Smooth muscle cell (in vitro differentiated cells): ENCODE measurements around the gene MOV10L1. TPM values are rescaled to one million over a fixed set of nuclear protein-coding genes. Genes with fewer than 3 reads are reported as not detected.

Experiments used
- DNase-seq: peaks from one replicate; lab custom pipeline; 2025; ENCODE audit not compliant: unreplicated experiment; lab: John Stamatoyannopoulos, UW
- H2AFZ ChIP-seq: fragments of 200-600 bp; sonication (generic); 2 replicates; pipeline ENCODE4 v1.6.0; 2016; ENCODE audit warnings: antibody characterized with exemption, low read depth, mild to moderate bottlenecking
- H3F3A ChIP-seq: fragments of 200-600 bp; sonication (generic); 2 replicates; pipeline ENCODE4 v1.6.0; 2017; ENCODE audit warnings: antibody characterized with exemption, low read depth
- H3K27ac ChIP-seq: fragments of 200-600 bp; sonication (generic); 2 replicates; pipeline ENCODE4 v1.5.1; 2016; ENCODE audit warnings: low read depth, mild to moderate bottlenecking
- H3K27me3 ChIP-seq: fragments of 200-600 bp; sonication (generic); 2 replicates; pipeline ENCODE4 v1.6.1; 2016; ENCODE audit warnings: low read depth, mild to moderate bottlenecking
- H3K36me3 ChIP-seq: fragments of 200-600 bp; sonication (generic); 2 replicates; pipeline ENCODE4 v1.5.1; 2016; ENCODE audit warnings: low read depth
- H3K4me1 ChIP-seq: fragments of 200-600 bp; sonication (generic); 2 replicates; pipeline ENCODE4 v1.5.1; 2016; ENCODE audit warnings: low read depth
- H3K4me2 ChIP-seq: fragments of 200-600 bp; sonication (generic); 2 replicates; pipeline ENCODE4 v1.6.0; 2016; ENCODE audit warnings: mild to moderate bottlenecking
- H3K4me3 ChIP-seq: fragments of 200-600 bp; sonication (generic); 2 replicates; pipeline ENCODE4 v1.5.1; 2016; ENCODE audit warnings: mild to moderate bottlenecking
- H3K79me2 ChIP-seq: fragments of 200-600 bp; sonication (generic); 2 replicates; pipeline ENCODE4 v1.6.0; 2016; ENCODE audit warnings: low read depth, mild to moderate bottlenecking
- H3K9ac ChIP-seq: fragments of 200-600 bp; sonication (generic); 2 replicates; pipeline ENCODE4 v1.6.0; 2016; ENCODE audit warnings: low read depth
- H3K9me3 ChIP-seq: fragments of 200-600 bp; sonication (generic); replicated peaks from 2 replicates; pipeline ENCODE4 v1.5.1; 2016; ENCODE audit warnings: low read depth
- H4K20me1 ChIP-seq: fragments of 200-600 bp; sonication (generic); 2 replicates; pipeline ENCODE4 v1.6.0; 2016; ENCODE audit warnings: low read depth
- WGBS: methylation state at CpG from one replicate; pipeline ENCODE4 v1.1.7; 2016; ENCODE audit warnings: low lambda C conversion rate; 5-methylcytosine and 5-hydroxymethylcytosine counted together
- polyA plus RNA-seq: library from polyadenylated mRNA; unstranded; fragments of >200 nt; fragmentation: Nextera tagmentation; extraction: Ambion mirVana; gene quantifications from 2 replicates; pipeline ENCODE4 v1.2.1, GENCODE V29; 2016
- total RNA-seq: library from RNA; depleted of rRNA; stranded (reverse); fragments of >200 nt; gene quantifications from 2 replicates; pipeline ENCODE4 v1.2.3, GENCODE V29; 2014
- TF ChIP-seq, protein P1 (sequence below): fragments of 200-600 bp; sonication (generic); IDR thresholded peaks from 2 replicates; pipeline ENCODE4 v1.5.1; 2017; ENCODE audit warnings: borderline replicate concordance, mild to moderate bottlenecking, antibody characterized with exemption; ENCODE audit not compliant: insufficient read depth, poor library complexity, severe bottlenecking

The MOV10L1 gene
- total and polyA plus RNA-seq, 2 experiments from 2014 or later: 0.10 to 0.85 TPM

DNA sequence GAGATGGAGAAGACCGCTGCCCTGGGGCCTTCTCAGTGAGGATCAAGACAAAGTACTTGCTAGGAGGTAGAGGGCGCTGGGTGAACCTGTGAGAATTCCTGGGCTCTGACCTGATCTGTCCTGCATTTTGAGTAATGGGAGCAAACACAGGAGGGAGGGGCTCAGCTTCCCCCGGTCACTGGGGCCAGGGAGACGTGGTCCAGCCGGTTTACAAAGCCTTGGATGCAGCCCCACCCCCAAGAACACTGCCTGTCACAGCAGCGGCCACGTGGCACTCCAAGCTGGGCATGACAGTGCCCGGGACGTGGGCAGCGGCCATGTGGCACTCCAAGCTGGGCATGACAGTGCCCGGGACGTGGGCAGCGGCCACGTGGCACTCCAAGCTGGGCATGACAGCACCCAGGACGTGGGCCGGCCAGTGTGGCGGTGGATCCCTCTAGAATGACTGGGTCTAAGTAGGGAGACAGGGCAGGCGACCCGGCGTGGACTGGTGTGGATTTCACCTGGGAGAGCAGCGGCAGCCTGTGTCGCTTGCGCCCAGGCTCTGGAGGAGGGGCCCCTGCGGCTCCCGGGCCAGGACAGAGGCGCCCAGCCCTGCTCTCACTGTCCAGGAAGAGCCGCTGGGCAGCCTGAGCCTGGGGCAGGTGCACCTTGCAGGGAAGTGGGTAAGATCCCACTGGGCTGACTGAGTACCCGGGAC is 29.2 kb upstream of the MOV10L1 start:
- 87% methylated on average over 27 of the region's 28 CpGs for WGBS
- no peak overlapping the region for H3K4me3 ChIP-seq

GRCh38 chr22:50061141-50061823 is 28.5 kb upstream of the MOV10L1 start:
- Histone ChIP-seq H3K4me1 (peaks cover 6% of the 10 kb centered on the region), H3K4me2 (no peak overlapping the region), H4K20me1 (no peaks in the 10 kb centered on the region), H3K9me3 (no peaks in the 10 kb centered on the region), H2AFZ (no peak overlapping the region), H3F3A (no peaks in the 10 kb centered on the region), H3K4me3 (no peak overlapping the region), H3K9ac (no peak overlapping the region), H3K27me3 (peaks cover 5% of the 10 kb centered on the region), H3K36me3 (no peaks in the 10 kb centered on the region), H3K27ac (no peak overlapping the region), H3K79me2 (no peaks in the 10 kb centered on the region)
- TF ChIP-seq, protein P1, sequence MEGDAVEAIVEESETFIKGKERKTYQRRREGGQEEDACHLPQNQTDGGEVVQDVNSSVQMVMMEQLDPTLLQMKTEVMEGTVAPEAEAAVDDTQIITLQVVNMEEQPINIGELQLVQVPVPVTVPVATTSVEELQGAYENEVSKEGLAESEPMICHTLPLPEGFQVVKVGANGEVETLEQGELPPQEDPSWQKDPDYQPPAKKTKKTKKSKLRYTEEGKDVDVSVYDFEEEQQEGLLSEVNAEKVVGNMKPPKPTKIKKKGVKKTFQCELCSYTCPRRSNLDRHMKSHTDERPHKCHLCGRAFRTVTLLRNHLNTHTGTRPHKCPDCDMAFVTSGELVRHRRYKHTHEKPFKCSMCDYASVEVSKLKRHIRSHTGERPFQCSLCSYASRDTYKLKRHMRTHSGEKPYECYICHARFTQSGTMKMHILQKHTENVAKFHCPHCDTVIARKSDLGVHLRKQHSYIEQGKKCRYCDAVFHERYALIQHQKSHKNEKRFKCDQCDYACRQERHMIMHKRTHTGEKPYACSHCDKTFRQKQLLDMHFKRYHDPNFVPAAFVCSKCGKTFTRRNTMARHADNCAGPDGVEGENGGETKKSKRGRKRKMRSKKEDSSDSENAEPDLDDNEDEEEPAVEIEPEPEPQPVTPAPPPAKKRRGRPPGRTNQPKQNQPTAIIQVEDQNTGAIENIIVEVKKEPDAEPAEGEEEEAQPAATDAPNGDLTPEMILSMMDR: no peak
- DNase-seq: no peak
- WGBS: 92% methylated on average over 27 of the region's 27 CpGs

More for the DNA sequence above, 29.2 kb upstream of the MOV10L1 start:
- no peaks in the 10 kb centered on the region for H3K79me2 ChIP-seq
- no peaks in the 10 kb centered on the region for H3K36me3 ChIP-seq
- no peaks in the 10 kb centered on the region for H3K9me3 ChIP-seq
- peaks cover 6% of the 10 kb centered on the region for H3K4me1 ChIP-seq
- no peaks in the 10 kb centered on the region for H3F3A ChIP-seq
- H2AFZ ChIP-seq: no peak overlapping the region
- H3K27me3 ChIP-seq: peaks cover 5% of the 10 kb centered on the region
- DNase-seq: no peak
- H3K4me2 ChIP-seq: no peak overlapping the region
- H4K20me1 ChIP-seq: no peaks in the 10 kb centered on the region
- TF ChIP-seq, protein P1: no peak
- H3K27ac ChIP-seq: no peak overlapping the region
- no peak overlapping the region for H3K9ac ChIP-seq

GRCh38 chr22:50061824-50062355 is 27.9 kb upstream of the MOV10L1 start:
- no peaks in the 10 kb centered on the region for H3F3A ChIP-seq
- H3K27me3 ChIP-seq: peaks cover 5% of the 10 kb centered on the region
- TF ChIP-seq, protein P1: no peak
- H3K9ac ChIP-seq: no peak overlapping the region
- H3K4me1 ChIP-seq: peaks cover 6% of the 10 kb centered on the region
- H3K27ac ChIP-seq: no peak overlapping the region
- no peak overlapping the region for H3K4me3 ChIP-seq
- H2AFZ ChIP-seq: no peak overlapping the region
- no peaks in the 10 kb centered on the region for H3K36me3 ChIP-seq
- H3K4me2 ChIP-seq: no peak overlapping the region
- no peaks in the 10 kb centered on the region for H3K9me3 ChIP-seq
- WGBS: 75% methylated on average over 12 of the region's 17 CpGs
- H3K79me2 ChIP-seq: no peaks in the 10 kb centered on the region
- DNase-seq: no peak
- no peaks in the 10 kb centered on the region for H4K20me1 ChIP-seq
